ENCODE data around the gene OXLD1.

Gene OXLD1

DNA sequence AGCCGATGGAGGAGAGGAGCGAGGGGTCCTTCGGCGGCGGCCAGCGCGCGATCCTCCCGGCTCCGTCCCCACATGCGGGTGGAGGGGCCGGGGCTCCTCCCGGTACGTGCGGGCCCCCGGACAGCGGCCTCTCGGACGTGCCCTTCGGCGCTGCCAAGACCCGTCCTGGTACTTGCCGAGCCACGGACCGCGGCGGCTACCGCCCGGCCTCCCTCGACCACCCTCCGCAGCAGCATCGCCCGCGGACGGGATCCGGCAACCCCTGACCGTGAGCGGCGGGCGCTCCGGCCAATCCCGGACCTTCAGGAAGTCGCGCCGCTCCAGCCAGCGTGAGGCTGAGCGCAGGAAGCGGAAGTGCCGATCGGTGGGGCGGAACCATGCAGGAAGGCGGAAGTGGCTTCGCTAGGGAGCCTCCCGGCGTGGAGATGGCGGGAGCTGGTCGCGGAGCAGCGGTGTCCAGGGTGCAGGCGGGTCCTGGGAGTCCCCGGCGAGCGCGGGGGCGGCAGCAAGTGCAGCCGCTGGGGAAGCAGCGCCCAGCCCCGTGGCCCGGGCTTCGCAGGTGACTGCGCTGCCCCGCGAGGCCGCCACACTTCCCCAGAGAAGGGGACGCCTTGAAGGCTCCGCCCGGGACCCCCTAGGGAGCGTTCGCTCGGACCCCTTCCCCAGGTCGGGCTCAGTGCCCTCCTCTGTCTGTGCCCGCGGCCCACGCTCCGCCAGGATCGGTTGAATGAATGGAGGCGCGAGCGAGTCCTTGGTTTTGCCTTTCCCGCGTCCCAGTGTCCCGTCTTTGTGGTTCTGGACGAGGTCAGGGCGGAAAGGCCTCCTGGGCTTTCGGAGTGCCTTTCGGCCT is at the start of gene OXLD1, which contains the start of gene CCDC137:
TSS of gene OXLD1 (minus strand) at position 264 of the 850 bp plus-strand sequence. CDS start at position 236, 28 bp downstream.
TSS of gene CCDC137 (plus strand) at position 396 of the 850 bp plus-strand sequence. CDS start at position 426, 30 bp downstream.
- peak; percentile 89 for DNase-seq

DNA sequence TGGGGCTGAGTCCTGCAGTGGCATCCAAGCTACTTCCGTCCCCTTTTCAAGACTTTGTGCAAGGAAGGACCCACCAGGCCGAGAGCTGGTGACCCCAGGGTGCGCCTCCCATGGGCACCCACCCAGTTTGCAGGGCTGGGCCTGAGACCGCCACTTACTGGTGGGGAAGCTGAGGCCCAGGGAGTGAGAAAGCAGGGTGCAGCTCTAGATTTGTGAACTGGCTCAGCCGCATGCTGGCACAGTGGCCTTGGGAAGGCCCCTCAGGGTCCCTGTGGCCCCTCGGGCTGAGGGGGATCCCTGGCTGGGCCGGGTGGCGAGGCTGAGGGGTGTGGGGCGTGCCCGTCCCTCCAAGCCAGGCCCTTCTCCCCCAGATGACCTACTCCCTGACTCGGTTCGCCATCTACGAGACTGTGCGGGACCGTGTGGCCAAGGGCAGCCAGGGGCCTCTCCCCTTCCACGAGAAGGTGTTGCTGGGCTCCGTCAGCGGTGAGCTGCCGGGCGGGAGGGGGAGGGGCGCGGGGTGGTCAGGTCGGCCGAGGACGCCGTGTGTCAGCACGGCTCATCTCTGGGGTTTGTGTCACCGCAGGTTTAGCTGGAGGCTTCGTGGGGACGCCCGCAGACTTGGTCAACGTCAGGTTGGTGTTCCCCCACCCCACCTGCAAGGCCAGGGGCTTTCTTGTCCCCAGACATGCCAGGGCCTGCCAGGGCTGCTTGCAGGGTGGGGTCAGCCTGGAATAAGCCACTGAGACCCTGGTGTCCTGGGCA is 48.9 kb upstream of the OXLD1 start:
- no peak for DNase-seq

DNA sequence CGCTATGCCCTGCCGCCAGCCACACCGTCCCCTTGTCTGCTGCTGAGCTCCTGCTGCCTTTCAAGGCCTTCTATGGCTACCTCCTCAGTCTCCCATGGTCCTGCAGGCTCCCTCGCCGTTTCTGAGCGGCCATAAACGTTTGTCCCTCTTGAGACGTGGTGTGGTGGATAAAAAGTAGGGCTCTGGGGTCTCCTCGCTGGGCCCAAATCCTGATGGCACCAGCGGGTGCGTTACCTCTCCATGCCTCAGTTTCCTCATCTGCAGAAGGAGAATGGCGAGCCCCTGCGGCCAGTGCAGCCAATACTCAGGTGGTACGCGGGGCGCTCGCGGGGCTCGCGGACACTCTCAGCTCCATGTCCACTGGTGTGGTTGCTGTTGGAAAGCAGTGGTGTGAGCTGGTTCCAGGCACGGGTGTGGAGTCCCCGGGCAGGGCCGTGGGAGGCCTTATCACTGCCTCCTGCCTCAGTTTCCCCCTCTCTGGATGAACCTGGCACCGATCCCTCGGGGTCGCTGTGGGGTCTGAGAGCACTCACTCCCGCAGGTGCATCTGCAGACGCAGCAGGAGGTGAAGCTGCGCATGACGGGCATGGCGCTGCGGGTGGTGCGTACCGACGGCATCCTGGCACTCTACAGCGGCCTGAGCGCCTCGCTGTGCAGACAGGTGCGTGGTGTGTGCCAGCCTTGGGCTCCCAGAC is 48.2 kb upstream of the OXLD1 start:
- DNase-seq = no peak

DNA sequence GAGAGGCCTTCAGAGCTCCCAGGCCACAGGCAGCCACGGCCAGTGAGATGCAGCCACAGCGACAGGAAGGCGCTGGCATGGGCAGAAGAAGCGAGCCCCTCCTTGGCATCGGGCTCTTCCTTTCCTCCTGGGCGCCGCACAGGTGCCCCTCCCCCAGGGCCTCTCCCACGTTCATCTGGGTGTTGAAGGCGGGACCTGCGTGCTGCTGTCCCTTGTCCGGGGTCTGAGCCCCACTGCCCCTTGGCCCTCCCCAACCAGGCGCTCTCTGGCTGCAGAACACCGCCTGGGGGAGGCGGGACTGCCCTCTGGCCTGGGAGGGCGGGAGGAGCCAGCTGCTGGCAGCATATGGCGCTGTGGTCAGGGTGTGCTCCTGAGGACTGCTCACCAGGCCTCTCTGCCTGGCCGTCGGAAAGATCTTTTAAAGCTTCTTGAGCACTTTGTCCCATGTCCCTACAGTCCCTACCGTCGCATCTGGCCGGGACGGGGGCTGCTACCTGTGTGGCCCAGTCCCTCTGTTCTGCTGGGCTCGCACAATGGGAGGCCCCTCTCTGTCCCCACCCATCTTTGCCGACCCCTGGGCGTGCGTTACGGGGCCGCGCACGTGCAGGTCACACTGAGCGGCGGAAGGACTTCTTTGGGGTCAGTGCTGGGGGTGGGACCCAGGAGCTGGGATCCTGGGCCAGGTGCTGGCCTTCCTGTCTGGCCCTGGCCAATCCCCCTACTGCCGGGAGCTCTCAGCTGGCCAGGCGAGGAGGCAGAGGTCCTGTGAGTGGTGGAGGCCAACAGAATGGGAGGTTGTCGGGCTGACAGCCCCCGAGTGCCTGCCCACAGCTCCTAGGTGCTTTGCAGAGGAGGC is 47.4 kb upstream of the OXLD1 start:
- DNase-seq = no peak

GRCh38 chr17:81713004-81713555 is 46.7 kb upstream of the OXLD1 start:
- no peak for DNase-seq

DNA sequence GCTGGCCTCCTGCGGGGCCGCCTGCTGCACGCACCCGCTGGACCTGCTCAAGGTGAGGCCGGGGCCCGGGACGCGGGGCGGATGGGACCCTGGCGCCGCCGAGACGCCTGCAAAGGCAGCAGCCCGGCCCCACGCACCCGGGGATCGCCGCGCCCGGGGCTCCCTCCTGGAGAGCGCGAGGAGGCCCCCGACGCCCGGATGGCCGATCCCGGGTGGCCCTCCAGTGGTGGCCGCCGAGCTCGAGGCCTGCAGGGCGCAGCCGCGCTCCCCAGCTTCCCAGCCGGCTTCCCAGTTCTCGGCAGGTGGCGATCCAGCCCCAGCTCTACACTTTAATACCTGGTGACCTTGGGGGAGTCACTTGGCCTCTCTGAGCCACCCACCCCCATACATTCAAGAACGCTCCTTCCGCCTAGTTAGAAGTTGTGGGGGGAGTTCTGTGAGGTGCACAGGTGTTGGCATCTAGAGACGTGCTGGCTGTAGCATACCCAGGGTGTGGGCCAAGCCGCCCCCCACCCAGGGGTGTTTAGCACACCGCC is 46.1 kb upstream of the OXLD1 start:
- no peak for DNase-seq

DNA sequence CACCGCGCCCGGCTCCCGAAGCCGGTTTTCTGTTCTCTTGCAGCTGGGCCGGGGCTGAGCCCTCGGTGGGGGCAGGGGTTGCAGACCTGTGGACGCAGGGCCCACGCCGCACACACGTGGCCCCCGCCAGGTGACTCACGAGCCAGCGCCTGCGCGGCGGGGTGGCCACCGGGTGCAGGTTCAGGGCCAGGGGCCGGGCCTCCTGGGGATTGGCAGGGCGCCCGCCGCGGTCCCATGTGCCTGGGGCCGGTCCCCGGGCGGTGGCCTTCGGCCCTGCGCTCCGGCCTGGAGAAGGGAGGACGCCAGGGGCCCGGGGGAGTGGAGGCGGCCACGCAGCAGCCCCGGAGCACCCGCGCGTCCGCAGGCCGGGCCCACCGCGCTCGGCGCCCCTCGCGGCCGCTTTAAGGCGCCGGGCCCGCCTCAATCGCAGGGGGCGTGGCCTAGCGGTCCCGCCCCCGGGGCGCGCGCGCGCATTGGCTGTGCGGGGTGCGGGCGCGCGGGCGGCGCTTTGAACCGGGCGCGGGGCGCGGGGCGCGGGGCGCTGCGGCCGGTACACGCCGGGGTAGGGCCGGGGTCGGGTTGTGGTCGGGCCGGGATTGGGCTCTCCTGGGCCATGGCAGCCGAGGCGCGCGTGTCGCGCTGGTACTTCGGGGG is 45.5 kb upstream of the OXLD1 start, which contains the start of gene SLC25A10:
TSS of gene SLC25A10 (plus strand) at position 471 of the 654 bp plus-strand sequence. CDS start at position 614, 143 bp downstream.
- DNase-seq = peak; percentile 86

GRCh38 chr17:81710514-81711308 is 44.3 kb upstream of the OXLD1 start:
- no peak for DNase-seq

- no peak for DNase-seq
These were observed 42.4 kb upstream of the OXLD1 start for GRCh38 chr17:81708739-81709185.

DNA sequence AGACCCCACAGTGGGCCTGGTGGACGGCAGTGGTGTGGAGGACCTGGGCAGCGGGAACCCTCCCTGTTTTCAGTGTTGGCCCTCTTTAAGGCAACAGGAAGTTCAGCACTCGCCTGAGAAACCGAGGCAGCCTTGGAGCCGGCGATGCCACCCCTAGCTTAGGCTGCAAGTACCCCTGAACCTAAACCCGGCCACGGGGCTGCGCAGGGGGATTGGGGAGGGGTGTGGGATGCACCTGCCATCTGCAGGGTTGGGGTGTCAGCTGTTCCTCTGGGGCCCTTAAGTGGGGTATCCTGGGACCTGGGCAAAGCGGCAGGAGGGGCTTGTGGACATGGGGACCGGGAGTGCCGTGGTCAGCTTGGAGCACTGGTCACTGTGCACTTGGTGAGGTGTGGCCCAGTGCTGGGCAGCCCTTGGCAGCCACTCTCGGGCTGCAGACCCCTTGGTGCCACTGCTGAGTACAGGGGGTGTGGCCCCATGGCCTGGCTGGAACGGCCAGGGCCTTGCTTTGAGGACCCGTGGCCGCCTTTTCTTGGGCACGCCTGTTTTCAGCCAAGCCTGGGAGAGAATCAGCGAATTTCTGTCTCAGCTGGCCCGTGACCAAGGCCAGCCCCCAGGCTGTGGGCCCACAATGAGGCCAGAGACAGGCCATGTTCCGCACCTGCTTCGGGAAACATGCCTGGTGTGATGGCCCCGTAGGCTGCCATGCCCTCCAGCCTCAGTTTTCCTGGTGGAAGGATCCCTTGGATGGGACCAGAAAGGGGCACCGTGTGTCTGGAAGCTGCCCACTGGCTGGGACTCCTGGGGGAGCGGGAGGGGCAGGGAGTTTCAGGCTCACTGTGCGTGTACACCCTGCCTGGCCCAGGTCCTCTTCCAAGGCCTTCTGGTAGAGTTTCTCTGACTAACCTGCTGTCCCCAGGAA is 41.6 kb upstream of the OXLD1 start:
- no peak for DNase-seq

DNA sequence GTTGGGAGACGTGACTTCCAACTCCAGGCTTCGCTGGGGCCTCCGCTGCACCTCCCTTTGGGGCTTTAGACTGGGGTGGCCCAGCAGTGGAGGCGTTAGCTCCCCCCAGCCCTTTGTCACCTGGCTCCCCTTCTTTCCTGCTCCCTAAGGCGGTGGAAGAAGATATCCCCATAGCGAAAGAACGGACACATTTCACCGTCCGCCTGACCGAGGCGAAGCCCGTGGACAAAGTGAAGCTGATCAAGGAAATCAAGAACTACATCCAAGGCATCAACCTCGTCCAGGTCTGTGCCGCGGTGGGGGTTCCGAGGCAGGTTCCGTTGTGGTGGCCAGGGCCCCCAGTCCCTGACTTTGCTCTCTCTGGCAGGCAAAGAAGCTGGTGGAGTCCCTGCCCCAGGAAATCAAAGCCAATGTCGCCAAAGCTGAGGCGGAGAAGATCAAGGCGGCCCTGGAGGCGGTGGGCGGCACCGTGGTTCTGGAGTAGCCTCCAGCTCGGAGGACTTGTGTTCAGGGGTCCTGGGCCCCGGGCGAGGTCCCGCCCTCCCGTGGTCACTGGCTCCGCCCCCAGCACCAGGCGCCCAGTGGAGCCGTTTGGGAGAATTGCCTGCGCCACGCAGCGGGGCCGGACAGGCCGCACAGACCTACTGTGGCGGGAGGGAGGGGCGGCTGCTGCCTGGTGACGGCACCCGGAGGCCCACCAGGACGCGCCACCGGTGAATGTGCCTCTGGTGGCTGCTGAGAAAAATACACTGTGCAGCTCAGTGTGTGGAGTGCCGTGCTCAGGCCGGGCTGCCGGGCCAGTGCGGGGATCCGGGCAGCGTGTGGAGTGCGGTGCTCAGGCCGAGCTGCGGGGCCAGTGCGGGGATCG is 40.6 kb upstream of the OXLD1 start:
- DNase-seq = no peak

GRCh38 chr17:81706232-81706611 is 39.8 kb upstream of the OXLD1 start:
- DNase-seq = no peak

DNA sequence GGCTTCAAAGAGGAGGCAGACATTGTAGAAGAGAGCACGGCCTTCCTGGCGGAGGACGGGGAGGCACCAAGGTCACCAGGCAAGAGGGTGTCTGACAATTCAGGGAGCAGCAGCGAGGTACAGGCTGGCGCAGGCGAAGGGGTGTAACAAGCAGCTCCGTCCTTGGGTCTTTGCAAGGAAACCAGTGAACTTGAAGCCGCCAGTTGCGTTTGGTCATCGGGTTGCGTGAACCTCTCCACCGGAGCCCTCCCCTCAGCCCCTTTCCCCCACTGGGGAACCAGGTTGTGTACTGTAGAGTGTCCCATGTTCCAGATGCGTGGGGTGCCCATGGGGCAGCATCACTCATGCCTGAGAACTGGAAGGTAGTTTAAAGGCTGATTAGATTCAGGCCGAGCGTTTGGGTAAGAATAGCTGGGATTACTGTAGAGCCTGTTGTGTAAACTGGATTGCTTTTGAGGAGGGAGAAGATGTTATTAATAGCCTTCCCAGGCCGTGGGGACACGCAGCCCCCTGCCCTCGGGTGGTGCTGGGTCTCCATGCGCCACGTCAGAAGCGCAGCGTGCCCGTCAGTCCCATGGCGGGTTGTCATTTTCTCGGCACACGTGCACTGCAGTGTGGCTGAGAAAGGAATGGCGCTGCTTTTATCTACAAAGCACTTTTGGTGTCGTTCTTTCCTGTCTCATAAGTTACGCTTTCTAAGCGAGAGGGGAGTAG is 39.3 kb upstream of the OXLD1 start:
- DNase-seq = no peak

GRCh38 chr17:81703747-81704654 is 37.6 kb upstream of the OXLD1 start:
- no peak for DNase-seq

- peak; percentile 88 for DNase-seq
These were observed 36.7 kb upstream of the OXLD1 start, which contains the start of gene MRPL12 for GRCh38 chr17:81702934-81703746. TSS of gene MRPL12 (plus strand) at chr17:81703367. CDS start at chr17:81703502, 135 bp downstream.

Measured in activated T-cell treated with anti-CD3 and anti-CD28 coated beads, Interleukin-2, amount 50 U/mL, for 1 hour (primary cell).